ENCODE data around the gene ASAP3.
"Not testable (repeated sequence)": the region's sequence is repeated elsewhere in the genome, so short reads cannot be mapped to it uniquely, and the experiment has no call there.

Gene ASAP3

GRCh38 chr1:23514111-23514679 lies 30.2 kb upstream of the ASAP3 start:
- no peak for DNase-seq (ENCODE audit: low read depth)
- no peak overlapping the region for H3K4me3 ChIP-seq (ENCODE audit: low read depth, low read length)
- no peak for TF ChIP-seq CTCF (IDR thresholded peaks at IDR 0.05; ENCODE audit: low read depth, low read length, missing control alignments)

- DNase-seq (ENCODE audit: low read depth): no peak
- no peak overlapping the region for H3K4me3 ChIP-seq (ENCODE audit: low read depth, low read length)
These were observed 25.9 kb upstream of the ASAP3 start for GRCh38 chr1:23509896-23510295.

GRCh38 chr1:23506376-23507107 lies 22.6 kb upstream of the ASAP3 start:
- no peak for TF ChIP-seq CTCF (IDR thresholded peaks at IDR 0.05; ENCODE audit: low read depth, low read length, missing control alignments)
- no peak overlapping the region for H3K4me3 ChIP-seq (ENCODE audit: low read depth, low read length)
- DNase-seq (ENCODE audit: low read depth): no peak

More at GRCh38 chr1:23509896-23510295, 25.9 kb upstream of the ASAP3 start:
- TF ChIP-seq CTCF (IDR thresholded peaks at IDR 0.05; ENCODE audit: low read depth, low read length, missing control alignments): no peak

- no peak for TF ChIP-seq CTCF (IDR thresholded peaks at IDR 0.05; ENCODE audit: low read depth, low read length, missing control alignments)
- no peak overlapping the region for H3K4me3 ChIP-seq (ENCODE audit: low read depth, low read length)
- no peak for DNase-seq (ENCODE audit: low read depth)
These were observed 21.9 kb upstream of the ASAP3 start for GRCh38 chr1:23505851-23506250.

GRCh38 chr1:23504156-23504555 lies 20.2 kb upstream of the ASAP3 start:
- H3K4me3 ChIP-seq (ENCODE audit: low read depth, low read length); DNase-seq (ENCODE audit: low read depth): not testable (repeated sequence)

- no peak for DNase-seq (ENCODE audit: low read depth)
- no peak for TF ChIP-seq CTCF (IDR thresholded peaks at IDR 0.05; ENCODE audit: low read depth, low read length, missing control alignments)
- H3K4me3 ChIP-seq (ENCODE audit: low read depth, low read length): no peak overlapping the region
These were observed 19.0 kb upstream of the ASAP3 start for GRCh38 chr1:23502951-23503350.

GRCh38 chr1:23500466-23500865 lies 16.5 kb upstream of the ASAP3 start:
- no peak overlapping the region for H3K4me3 ChIP-seq (ENCODE audit: low read depth, low read length)
- no peak for TF ChIP-seq CTCF (IDR thresholded peaks at IDR 0.05; ENCODE audit: low read depth, low read length, missing control alignments)
- DNase-seq (ENCODE audit: low read depth): no peak

Measured in GM12864 (cell line).